Measurements from ENCODE around the gene ZNF438. TPM values are rescaled to one million over a fixed set of nuclear protein-coding genes. Genes with fewer than 3 reads are reported as not detected.

The ZNF438 gene
- total RNA-seq, 2 experiments from 2014 or later, result 3.8 to 4.4 TPM

GRCh38 chr10:30819341-30820181 is 212.1 kb downstream of the ZNF438 start:
- Mint-ChIP-seq H3K36me3 (no peaks in the 10 kb centered on the region), H3K4me3 (no peak overlapping the region), H3K9me3 (ENCODE audit: low read depth) (no peaks in the 10 kb centered on the region), H3K27me3 (no peaks in the 10 kb centered on the region), H3K4me1 (no peaks in the 10 kb centered on the region), H3K27ac (no peak overlapping the region)
- CTCF ChIA-PET, result interaction anchor here (1.3 kb wide), 1 partner anchor 35 kb away, joined by 3 read pairs; no protein-coding TSS in a partner anchor
- ATAC-seq (no peak), DNase-seq (no peak)

- Mint-ChIP-seq H3K4me1 (peaks cover 5% of the 10 kb centered on the region), H3K36me3 (no peaks in the 10 kb centered on the region), H3K9me3 (ENCODE audit: low read depth) (no peaks in the 10 kb centered on the region), H3K4me3 (no peak overlapping the region), H3K27me3 (no peaks in the 10 kb centered on the region), H3K27ac (no peak overlapping the region)
- DNase-seq (no peak), ATAC-seq (no peak)
- CTCF ChIA-PET, result interaction anchor here (1.3 kb wide), 1 partner anchor 34 kb away, joined by 3 read pairs; no protein-coding TSS in a partner anchor
Measured at GRCh38 chr10:30818854-30819253, 212.8 kb downstream of the ZNF438 start.

DNA sequence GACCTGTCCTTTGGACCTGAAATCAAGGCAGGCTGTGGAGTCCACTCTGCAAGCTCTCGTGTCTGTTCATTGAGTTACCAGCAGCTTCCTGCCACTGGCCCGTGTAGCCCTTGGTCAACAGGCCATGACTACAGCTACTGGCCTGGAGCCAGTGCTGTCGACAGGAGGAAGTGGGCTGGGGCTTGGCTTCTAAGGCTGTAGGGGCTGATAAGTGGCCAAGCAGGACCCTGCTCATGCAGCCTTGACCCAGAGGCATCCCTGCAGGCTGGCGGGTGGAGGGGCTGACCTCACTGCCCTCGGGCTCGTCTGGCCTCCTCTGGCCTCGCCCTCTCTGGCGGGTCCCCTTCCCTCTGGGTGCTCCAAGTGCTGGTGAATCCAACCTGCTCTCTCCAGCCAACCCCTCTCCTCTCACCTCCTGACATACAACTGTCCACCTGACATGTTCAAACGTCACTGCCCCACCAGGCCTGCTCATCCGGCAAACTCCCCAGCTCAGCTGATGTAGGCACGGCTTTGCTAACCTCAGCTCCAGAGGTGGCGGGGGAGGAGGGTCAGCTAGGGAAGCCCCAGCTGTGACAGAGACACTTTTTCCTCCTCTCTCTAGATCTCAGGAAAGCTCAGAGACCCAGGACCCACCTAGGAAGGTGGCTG is 213.5 kb downstream of the ZNF438 start:
- CTCF ChIA-PET, result interaction anchor here (1.3 to 1.4 kb wide), 2 partner anchors 10 to 33 kb away, joined by 3 to 4 read pairs; no protein-coding TSS in a partner anchor

DNA sequence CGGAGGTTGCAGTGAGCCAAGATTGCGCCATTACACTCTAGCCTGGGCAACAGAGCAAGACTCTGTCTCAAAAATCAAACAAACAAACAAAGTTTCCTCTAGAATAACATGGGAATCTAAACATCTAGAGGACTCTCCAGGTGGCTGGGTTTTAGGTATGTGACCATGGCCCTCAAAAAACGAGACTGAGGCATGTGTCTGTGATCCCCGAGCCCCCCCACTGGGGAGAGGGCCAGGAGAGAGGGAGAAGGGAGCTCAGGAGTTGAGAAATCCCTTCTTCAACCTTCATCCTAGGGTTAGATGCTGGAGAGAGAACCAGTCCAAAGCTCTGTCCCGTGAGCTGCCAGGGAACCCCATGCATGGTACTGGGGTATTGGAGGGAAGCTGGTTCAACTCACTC is 214.1 kb downstream of the ZNF438 start:
- Mint-ChIP-seq H3K27ac (no peak overlapping the region), H3K36me3 (no peaks in the 10 kb centered on the region), H3K4me3 (no peak overlapping the region), H3K4me1 (peaks cover 17% of the 10 kb centered on the region), H3K27me3 (no peaks in the 10 kb centered on the region), H3K9me3 (ENCODE audit: low read depth) (no peaks in the 10 kb centered on the region)
- DNase-seq (no peak), ATAC-seq (no peak)
- CTCF ChIA-PET, result interaction anchor here (0.6 to 1.4 kb wide), 2 partner anchors 10 to 404 kb away, joined by 4 to 5 read pairs; no protein-coding TSS in a partner anchor

More for the DNA sequence above, 213.5 kb downstream of the ZNF438 start:
- DNase-seq (no peak), ATAC-seq (no peak)
- no peaks in the 10 kb centered on the region for H3K36me3 Mint-ChIP-seq
- H3K9me3 Mint-ChIP-seq (ENCODE audit: low read depth), result no peaks in the 10 kb centered on the region
- no peak overlapping the region for H3K4me3 Mint-ChIP-seq
- no peaks in the 10 kb centered on the region for H3K27me3 Mint-ChIP-seq
- H3K4me1 Mint-ChIP-seq, result peaks cover 11% of the 10 kb centered on the region
- no peak overlapping the region for H3K27ac Mint-ChIP-seq

DNA sequence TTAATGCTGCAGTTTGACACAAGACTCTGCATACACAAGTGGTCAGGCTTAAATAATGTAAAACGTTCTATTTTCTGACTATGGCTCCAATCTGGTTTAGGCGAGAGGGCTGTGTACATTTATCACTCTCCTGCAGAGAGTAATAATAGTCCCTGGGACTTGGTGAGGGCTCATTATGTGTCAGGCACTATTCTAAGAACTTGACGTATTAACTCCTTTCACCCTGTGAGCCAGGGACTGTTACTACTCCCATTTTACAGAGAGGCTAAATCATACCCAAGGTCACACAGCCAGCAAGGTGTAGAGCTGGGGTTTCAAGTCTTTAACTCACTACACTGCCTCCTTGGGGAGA is 214.9 kb downstream of the ZNF438 start:
- DNase-seq (no peak), ATAC-seq (no peak)
- Mint-ChIP-seq H3K9me3 (ENCODE audit: low read depth) (no peaks in the 10 kb centered on the region), H3K4me1 (peaks cover 24% of the 10 kb centered on the region), H3K27ac (no peak overlapping the region), H3K36me3 (no peaks in the 10 kb centered on the region), H3K4me3 (no peak overlapping the region), H3K27me3 (no peaks in the 10 kb centered on the region)
- CTCF ChIA-PET, result interaction anchor here (1.3 kb wide), 1 partner anchor 65 kb away, joined by 3 read pairs; no protein-coding TSS in a partner anchor

GRCh38 chr10:30816159-30816819 is 215.4 kb downstream of the ZNF438 start:
- DNase-seq, result no peak
- H3K27me3 Mint-ChIP-seq, result no peaks in the 10 kb centered on the region
- CTCF ChIA-PET, result interaction anchor here (0.8 to 1.3 kb wide), 2 partner anchors 64 to 973 kb away, joined by 3 read pairs; no protein-coding TSS in a partner anchor
- no peaks in the 10 kb centered on the region for H3K9me3 Mint-ChIP-seq (ENCODE audit: low read depth)
- peaks cover 28% of the 10 kb centered on the region for H3K4me1 Mint-ChIP-seq
- no peak for ATAC-seq
- no peak overlapping the region for H3K4me3 Mint-ChIP-seq
- no peaks in the 10 kb centered on the region for H3K36me3 Mint-ChIP-seq
- no peak overlapping the region for H3K27ac Mint-ChIP-seq

DNA sequence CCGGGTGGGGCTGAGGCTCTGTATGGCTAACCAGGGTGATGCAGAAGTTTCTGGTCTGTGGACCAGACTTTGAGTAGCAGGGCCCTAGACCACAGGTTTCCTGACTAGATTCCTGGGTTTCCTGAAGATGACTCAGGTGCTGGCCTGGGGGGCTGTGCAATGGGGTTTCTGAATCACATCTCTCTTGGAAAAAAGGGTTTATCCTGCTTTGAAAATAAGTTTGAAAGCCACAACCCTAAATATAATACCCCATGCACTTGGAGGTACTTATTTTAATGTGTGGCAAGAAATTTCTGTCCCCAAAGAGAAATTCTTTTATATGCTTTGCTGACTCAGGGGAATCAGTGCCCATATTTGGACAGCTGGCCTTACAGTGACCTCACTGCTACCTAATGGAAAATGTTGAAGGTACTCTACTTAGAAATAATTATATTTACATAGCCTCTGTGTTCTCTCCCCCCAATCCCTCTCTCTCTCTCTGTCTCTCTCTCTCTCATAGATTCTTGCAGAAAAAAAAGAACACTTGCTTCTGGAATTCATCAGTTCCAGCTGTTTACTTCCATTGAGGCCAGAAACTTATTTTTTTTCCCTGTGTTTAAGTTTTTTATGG is 217.7 kb downstream of the ZNF438 start:
- no peak for DNase-seq
- Mint-ChIP-seq H3K27me3 (no peaks in the 10 kb centered on the region), H3K4me1 (peaks cover 31% of the 10 kb centered on the region), H3K4me3 (no peak overlapping the region), H3K36me3 (no peaks in the 10 kb centered on the region), H3K9me3 (ENCODE audit: low read depth) (no peaks in the 10 kb centered on the region), H3K27ac (no peak overlapping the region)
- ATAC-seq, result peak; percentile 20
- CTCF ChIA-PET, result no interaction called here

- Mint-ChIP-seq H3K27me3 (no peaks in the 10 kb centered on the region), H3K4me3 (no peak overlapping the region), H3K27ac (no peak overlapping the region), H3K9me3 (ENCODE audit: low read depth) (no peaks in the 10 kb centered on the region), H3K4me1 (peaks cover 31% of the 10 kb centered on the region), H3K36me3 (no peaks in the 10 kb centered on the region)
- ATAC-seq, result no peak
- CTCF ChIA-PET, result interaction anchor here (1.7 kb wide), 1 partner anchor 60 kb away, joined by 6 read pairs; no protein-coding TSS in a partner anchor
- DNase-seq, result no peak
Measured at GRCh38 chr10:30812018-30812851, 219.4 kb downstream of the ZNF438 start.

- Mint-ChIP-seq H3K27ac (no peak overlapping the region), H3K27me3 (no peaks in the 10 kb centered on the region), H3K9me3 (ENCODE audit: low read depth) (no peaks in the 10 kb centered on the region), H3K36me3 (no peaks in the 10 kb centered on the region), H3K4me3 (no peak overlapping the region), H3K4me1 (peaks cover 33% of the 10 kb centered on the region)
- CTCF ChIA-PET, result interaction anchor here (1.5 to 1.7 kb wide), 2 partner anchors 12 to 60 kb away, joined by 5 to 6 read pairs; no protein-coding TSS in a partner anchor
- ATAC-seq (no peak), DNase-seq (no peak)
Measured at GRCh38 chr10:30811276-30812017, 220.2 kb downstream of the ZNF438 start.

GRCh38 chr10:30810416-30810815 is 221.2 kb downstream of the ZNF438 start:
- Mint-ChIP-seq H3K27me3 (no peaks in the 10 kb centered on the region), H3K9me3 (ENCODE audit: low read depth) (no peaks in the 10 kb centered on the region), H3K27ac (no peak overlapping the region), H3K4me1 (peaks cover 33% of the 10 kb centered on the region), H3K4me3 (no peak overlapping the region), H3K36me3 (no peaks in the 10 kb centered on the region)
- ATAC-seq (no peak), DNase-seq (no peak)
- CTCF ChIA-PET, result interaction anchor here (1.5 kb wide), 2 partner anchors 13 to 84 kb away, joined by 3 to 5 read pairs; no protein-coding TSS in a partner anchor

GRCh38 chr10:30806850-30807249 is 224.8 kb downstream of the ZNF438 start:
- ATAC-seq (no peak), DNase-seq (no peak)
- Mint-ChIP-seq H3K4me3 (no peak overlapping the region), H3K36me3 (no peaks in the 10 kb centered on the region), H3K9me3 (ENCODE audit: low read depth) (no peaks in the 10 kb centered on the region), H3K27me3 (no peaks in the 10 kb centered on the region), H3K27ac (no peak overlapping the region), H3K4me1 (peaks cover 12% of the 10 kb centered on the region)
- CTCF ChIA-PET, result interaction anchor here (1.1 to 1.5 kb wide), 2 partner anchors 23 to 225 kb away, joined by 3 to 6 read pairs; partner anchors contain the start of gene ZNF438

DNA sequence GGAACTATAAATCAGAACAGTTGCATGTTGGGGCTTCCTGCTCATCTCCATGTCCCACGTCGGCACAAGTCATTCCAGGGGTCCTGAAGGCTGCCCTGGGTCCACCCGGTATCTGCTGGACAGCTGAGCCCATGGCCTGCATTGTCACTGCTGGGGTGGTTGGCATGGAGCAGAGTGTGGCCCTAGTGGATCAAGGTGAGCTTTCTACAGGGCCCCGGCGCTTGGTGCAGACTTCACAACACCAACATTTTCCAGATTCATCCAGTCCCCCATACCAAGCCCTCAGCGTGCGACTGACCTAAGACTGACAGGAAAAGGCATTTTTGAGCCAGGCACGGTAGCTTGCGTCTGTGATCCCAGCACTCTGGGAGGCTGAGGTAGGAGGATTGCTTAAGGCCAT is 226.6 kb downstream of the ZNF438 start:
- ATAC-seq (no peak), DNase-seq (no peak)
- H3K9me3 Mint-ChIP-seq (ENCODE audit: low read depth), result no peaks in the 10 kb centered on the region
- no peaks in the 10 kb centered on the region for H3K27me3 Mint-ChIP-seq
- H3K36me3 Mint-ChIP-seq, result no peaks in the 10 kb centered on the region
- H3K4me3 Mint-ChIP-seq, result no peak overlapping the region
- CTCF ChIA-PET, result no interaction called here
- peaks cover 5% of the 10 kb centered on the region for H3K4me1 Mint-ChIP-seq
- H3K27ac Mint-ChIP-seq, result no peak overlapping the region

All from activated CD8-positive, alpha-beta memory T cell treated with anti-CD3 and anti-CD28 coated beads, Interleukin-2, amount 10 ng/mL, durations not matched to agents 7 days and 5 days (primary cell).